ENCODE results near the gene TSPAN18. TPM values are rescaled to one million over a fixed set of nuclear protein-coding genes. Genes with fewer than 3 reads are reported as not detected.

Gene TSPAN18
- total RNA-seq, 4 donors from 2014 or later, result 27.7 to 70.1 (median 50.2) TPM

- H3K4me3 ChIP-seq, result no peak overlapping the region
- intact Hi-C loops (cut with DNase I), result no loop called here
- no peaks in the 10 kb centered on the region for H3K27me3 ChIP-seq
- 90% methylated on average over 5 of the region's 6 CpGs for WGBS
- H3K9me3 ChIP-seq, result no peaks in the 10 kb centered on the region
- no peak for TF ChIP-seq POLR2AphosphoS5 (IDR thresholded peaks at IDR 0.05)
- no peak for TF ChIP-seq POLR2A (IDR thresholded peaks at IDR 0.05; ENCODE audit: low read depth)
- no peak for TF ChIP-seq CTCF (IDR thresholded peaks at IDR 0.05)
- TF ChIP-seq EP300 (IDR thresholded peaks at IDR 0.05), result no peak
- peaks cover 63 to 99% (median 98%) of the 10 kb centered on the region in 4 donors for H3K4me1 ChIP-seq
- no peaks in the 10 kb centered on the region for H3K36me3 ChIP-seq
- H3K27ac ChIP-seq (replicated peaks in 1 of 4), result peak overlapping the region; percentile 80 to 85 (median 82)
- DNase-seq (ENCODE audit: extremely low spot score), result no peak
These were observed 82.5 kb downstream of the TSPAN18 start for GRCh38 chr11:44809283-44809682.

DNA sequence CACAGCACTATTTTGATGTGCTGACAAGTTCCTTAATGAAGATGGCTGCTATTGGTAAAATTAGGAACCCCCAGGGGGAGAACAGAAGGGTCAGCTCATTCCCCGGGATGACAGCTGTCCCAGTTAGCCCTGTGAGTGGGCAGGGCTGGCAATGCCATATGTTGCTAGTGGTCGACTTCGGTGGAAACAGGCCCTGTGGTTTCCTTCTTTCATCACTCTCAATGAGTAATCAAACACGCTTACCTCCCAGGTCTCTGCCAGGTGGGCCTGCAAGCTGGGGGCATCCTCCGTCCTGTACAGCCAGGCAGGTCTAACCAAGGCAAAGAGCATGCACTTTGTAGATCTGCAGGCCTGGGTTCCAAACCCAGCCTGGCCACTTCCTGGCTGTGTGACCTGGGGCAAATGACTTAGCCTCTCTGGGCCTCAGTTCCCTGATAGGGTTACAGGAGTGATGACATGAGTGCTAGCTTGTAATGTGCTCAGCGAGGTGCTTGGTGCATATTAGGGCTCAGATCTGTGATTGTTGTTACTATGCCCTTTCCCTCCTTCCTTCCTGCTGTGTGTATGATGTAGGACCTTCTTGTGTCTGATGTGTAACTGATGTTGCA, 85.2 kb downstream of the TSPAN18 start:
- Histone ChIP-seq H3K9me3 (no peaks in the 10 kb centered on the region), H3K27me3 (no peaks in the 10 kb centered on the region), H3K4me1 (peaks cover 60 to 97% (median 94%) of the 10 kb centered on the region in 4 donors), H3K4me3 (no peak overlapping the region), H3K36me3 (no peaks in the 10 kb centered on the region), H3K27ac (replicated peaks in 1 of 4) (peak overlapping the region; percentile 8 to 61 (median 50))
- DNase-seq (ENCODE audit: extremely low spot score), result no peak
- WGBS, result 60% methylated on average over 6 of the region's 6 CpGs
- TF ChIP-seq EP300 (IDR thresholded peaks at IDR 0.05) (no peak), POLR2A (IDR thresholded peaks at IDR 0.05; ENCODE audit: low read depth) (no peak), POLR2AphosphoS5 (IDR thresholded peaks at IDR 0.05) (no peak), CTCF (IDR thresholded peaks at IDR 0.05) (no peak)
- intact Hi-C loops (cut with DNase I), result no loop called here

DNA sequence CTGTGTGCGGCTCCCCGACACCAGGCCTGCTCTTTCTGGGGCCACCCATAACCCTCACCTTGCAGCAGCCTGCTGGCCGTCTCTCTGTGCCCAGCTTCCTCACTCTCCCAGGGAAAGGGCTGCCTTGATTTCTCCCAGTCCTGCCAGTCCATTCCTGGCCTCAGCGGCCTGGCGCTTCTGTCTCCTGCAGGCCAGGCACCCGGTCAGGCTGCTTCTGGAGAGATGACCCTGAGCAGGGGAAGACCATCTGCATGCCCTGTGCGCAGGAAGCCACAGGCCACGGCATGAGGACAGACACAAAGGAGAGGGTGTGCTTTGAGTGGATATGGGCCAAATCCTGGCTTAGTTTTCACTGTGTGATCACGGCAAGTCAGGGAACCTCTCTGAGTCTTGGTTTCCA, 86.2 kb downstream of the TSPAN18 start:
- Histone ChIP-seq H3K4me3 (no peak overlapping the region), H3K4me1 (peaks cover 68 to 97% (median 94%) of the 10 kb centered on the region in 4 donors), H3K9me3 (no peaks in the 10 kb centered on the region), H3K27ac (replicated peaks in 1 of 4) (peak overlapping the region; percentile 35 to 61 (median 52)), H3K27me3 (no peaks in the 10 kb centered on the region), H3K36me3 (no peaks in the 10 kb centered on the region)
- DNase-seq (ENCODE audit: extremely low spot score), result no peak
- no peak for TF ChIP-seq POLR2AphosphoS5 (IDR thresholded peaks at IDR 0.05)
- no peak for TF ChIP-seq CTCF (IDR thresholded peaks at IDR 0.05)
- no peak for TF ChIP-seq EP300 (IDR thresholded peaks at IDR 0.05)
- no peak for TF ChIP-seq POLR2A (IDR thresholded peaks at IDR 0.05; ENCODE audit: low read depth)
- intact Hi-C loops (cut with DNase I), result no loop called here
- WGBS, result 61% methylated on average over 8 of the region's 9 CpGs

DNA sequence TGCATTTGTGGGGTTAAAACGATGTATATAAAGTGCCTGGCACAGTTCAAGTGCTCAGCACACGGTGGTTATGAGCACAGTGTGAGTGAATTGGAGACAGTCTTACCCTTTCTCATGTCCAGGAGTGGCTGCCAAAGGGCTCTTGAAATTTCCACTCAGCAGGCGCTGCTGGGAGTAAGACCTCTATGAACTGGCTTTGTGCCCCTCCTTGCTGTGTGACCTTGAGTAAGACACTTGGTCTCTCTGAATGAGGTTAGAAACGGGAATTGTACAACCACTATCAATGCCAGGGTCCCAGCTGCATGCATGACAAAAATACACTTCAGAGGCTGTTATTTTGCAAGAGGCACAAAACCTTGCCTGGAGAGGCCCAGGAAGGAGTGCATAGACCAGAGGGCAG, 86.6 kb downstream of the TSPAN18 start:
- Histone ChIP-seq H3K4me1 (peaks cover 72 to 97% (median 94%) of the 10 kb centered on the region in 4 donors), H3K9me3 (no peaks in the 10 kb centered on the region), H3K27ac (replicated peaks in 1 of 4) (peak overlapping the region; percentile 35 to 61 (median 52)), H3K27me3 (no peaks in the 10 kb centered on the region), H3K36me3 (no peaks in the 10 kb centered on the region), H3K4me3 (no peak overlapping the region)
- DNase-seq (ENCODE audit: extremely low spot score), result no peak
- TF ChIP-seq CTCF (IDR thresholded peaks at IDR 0.05), result no peak
- TF ChIP-seq POLR2AphosphoS5 (IDR thresholded peaks at IDR 0.05), result no peak
- TF ChIP-seq POLR2A (IDR thresholded peaks at IDR 0.05; ENCODE audit: low read depth), result no peak
- no peak for TF ChIP-seq EP300 (IDR thresholded peaks at IDR 0.05)
- WGBS, result 35% methylated on average over 4 of the region's 4 CpGs
- intact Hi-C loops (cut with DNase I), result no loop called here
